NB4 (cell line): Measurements from ENCODE around the gene PRKG2.
"Not testable (repeated sequence)": the region's sequence is repeated elsewhere in the genome, so short reads cannot be mapped to it uniquely, and the experiment has no call there.

Source experiments
- DNase-seq: peaks from one replicate; pipeline ENCODE4 v3.0.0; 2010; ENCODE audit warnings: low read depth
- H3K4me3 ChIP-seq: one replicate; pipeline ENCODE4 v1.5.1; 2011; ENCODE audit warnings: mild to moderate bottlenecking, low read depth, low read length, moderate library complexity
- CTCF ChIP-seq: IDR thresholded peaks from one replicate; pipeline ENCODE4 v1.5.1; 2012; ENCODE audit warnings: low read depth, low read length
- MYC ChIP-seq: IDR thresholded peaks from 2 replicates; pipeline ENCODE4 v1.6.1; 2011; ENCODE audit warnings: low read depth, low read length
- POLR2A ChIP-seq: IDR thresholded peaks from 2 replicates; pipeline ENCODE4 v1.6.1; 2011; ENCODE audit warnings: mild to moderate bottlenecking; ENCODE audit not compliant: insufficient read length; ENCODE audit errors: extremely low read depth
- TF ChIP-seq, protein P1 (sequence below): IDR thresholded peaks from 2 replicates; pipeline ENCODE4 v1.6.1; 2011; ENCODE audit warnings: low read depth, low read length

The PRKG2 gene

DNA sequence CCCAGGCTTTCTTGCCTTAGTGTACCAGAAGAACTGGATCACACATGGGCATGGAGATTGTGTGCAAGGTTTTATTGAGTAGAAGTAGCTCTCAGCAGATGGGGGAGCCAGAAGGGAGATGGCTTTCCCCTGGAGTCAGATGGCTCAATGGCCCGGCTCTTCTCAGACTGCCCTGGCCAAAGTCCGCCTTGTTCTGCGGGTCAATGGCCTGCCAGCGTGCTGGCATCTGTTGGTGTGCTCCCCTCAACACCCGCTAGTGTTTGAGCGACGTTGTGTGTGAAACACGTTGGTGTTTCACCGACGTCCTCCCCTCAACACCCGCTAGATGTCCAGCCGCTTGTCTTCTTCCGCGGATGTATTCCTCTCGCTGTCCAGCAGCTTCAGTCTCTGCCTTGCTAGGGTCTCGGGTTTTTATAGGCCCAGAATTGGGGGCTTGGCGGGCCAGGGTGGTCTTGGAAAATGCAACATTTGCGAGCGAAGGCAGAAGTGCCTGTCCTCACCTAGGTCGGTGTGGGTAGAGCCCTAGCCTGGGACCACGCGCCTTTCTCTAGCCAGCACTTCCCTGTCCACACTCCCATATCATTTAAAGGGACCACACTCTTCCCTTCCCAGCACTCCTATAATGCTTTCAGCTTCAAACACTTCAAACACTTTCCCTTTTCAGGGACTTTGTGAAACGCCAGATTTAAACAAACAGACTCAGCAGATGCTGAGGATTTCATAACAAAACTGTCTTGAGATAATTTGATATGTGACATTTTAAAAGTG is 21.1 kb upstream of the PRKG2 start:
- H3K4me3 ChIP-seq: no peak overlapping the region
- TF ChIP-seq, protein P1, sequence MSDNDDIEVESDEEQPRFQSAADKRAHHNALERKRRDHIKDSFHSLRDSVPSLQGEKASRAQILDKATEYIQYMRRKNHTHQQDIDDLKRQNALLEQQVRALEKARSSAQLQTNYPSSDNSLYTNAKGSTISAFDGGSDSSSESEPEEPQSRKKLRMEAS: no peak
- no peak for TF ChIP-seq CTCF
- no peak for TF ChIP-seq MYC
- TF ChIP-seq POLR2A: no peak
- DNase-seq: no peak

GRCh38 chr4:81227968-81228367 is 12.9 kb upstream of the PRKG2 start:
- no peak for DNase-seq
- no peak overlapping the region for H3K4me3 ChIP-seq
- TF ChIP-seq MYC: no peak
- TF ChIP-seq, protein P1: no peak
- no peak for TF ChIP-seq POLR2A

DNA sequence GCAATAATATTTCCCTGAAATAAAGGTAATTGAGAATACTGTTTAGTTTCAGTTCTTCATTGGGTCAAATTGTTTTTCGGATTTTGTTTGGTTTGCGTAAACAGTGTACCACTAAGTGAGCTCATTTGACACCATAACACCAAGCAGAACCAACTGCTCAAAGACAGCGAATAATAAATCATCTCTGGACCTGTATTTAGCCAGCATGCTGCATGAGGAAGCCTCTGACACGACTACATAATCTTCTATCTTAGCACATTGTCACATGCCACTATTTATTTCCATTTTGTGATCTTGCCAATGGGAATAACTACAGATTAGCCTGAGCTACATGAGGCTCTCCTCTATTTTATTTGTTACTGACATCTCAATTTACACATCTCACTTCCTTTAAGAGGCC is 12.1 kb upstream of the PRKG2 start:
- TF ChIP-seq, protein P1: no peak
- H3K4me3 ChIP-seq: no peak overlapping the region
- DNase-seq: no peak

- DNase-seq: no peak
- H3K4me3 ChIP-seq: no peak overlapping the region
- TF ChIP-seq, protein P1: no peak
- TF ChIP-seq MYC: no peak
These were observed 10.2 kb upstream of the PRKG2 start for GRCh38 chr4:81225252-81225651.

GRCh38 chr4:81222082-81222472 is 7.1 kb upstream of the PRKG2 start:
- DNase-seq: not testable (repeated sequence)

GRCh38 chr4:81221303-81222081 is 6.5 kb upstream of the PRKG2 start:
- no peak overlapping the region for H3K4me3 ChIP-seq
- DNase-seq: no peak
- TF ChIP-seq, protein P1: no peak
- TF ChIP-seq MYC: no peak
- no peak for TF ChIP-seq CTCF
- no peak for TF ChIP-seq POLR2A

More at GRCh38 chr4:81222082-81222472, 7.1 kb upstream of the PRKG2 start:
- not testable (repeated sequence) for H3K4me3 ChIP-seq

GRCh38 chr4:81220271-81220670 is 5.2 kb upstream of the PRKG2 start:
- TF ChIP-seq MYC (no peak), CTCF (no peak), POLR2A (no peak)
- TF ChIP-seq, protein P1: no peak
- DNase-seq: no peak

More at GRCh38 chr4:81220271-81220670, 5.2 kb upstream of the PRKG2 start:
- no peak overlapping the region for H3K4me3 ChIP-seq
